Measurements from ENCODE around the gene CMTM4. TPM values are rescaled to one million over a fixed set of nuclear protein-coding genes. Genes with fewer than 3 reads are reported as not detected.
"Not testable (repeated sequence)": the region's sequence is repeated elsewhere in the genome, so short reads cannot be mapped to it uniquely, and the experiment has no call there.

CMTM4 gene
- total and polyA plus RNA-seq, 5 experiments from 2014 or later: 0.15 to 3.1 (median 1.1) TPM; not detected in 1

DNA sequence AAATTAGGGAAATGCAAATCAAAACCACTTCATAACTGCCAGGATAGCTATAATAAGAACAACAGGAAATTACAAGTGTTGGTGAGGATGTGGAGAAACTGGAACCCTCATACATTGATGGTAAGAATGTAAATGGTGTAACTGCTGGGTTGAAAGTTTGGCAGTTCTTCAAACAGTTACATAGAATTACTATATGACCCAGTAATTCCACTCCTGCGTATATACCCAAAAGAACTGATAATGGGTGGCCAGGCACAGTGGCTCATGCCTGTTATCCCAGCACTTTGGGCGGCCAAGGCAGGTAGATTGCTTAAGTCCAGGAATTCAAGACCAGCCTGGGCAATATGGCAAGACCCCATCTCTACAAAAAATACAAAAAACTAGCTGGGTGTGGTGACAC, 4.5 kb upstream of the CMTM4 start:
- Mint-ChIP-seq H3K27ac (no peak overlapping the region), H3K36me3 (no peaks in the 10 kb centered on the region), H3K9me3 (no peaks in the 10 kb centered on the region), H3K4me1 (peaks cover 0 to 7% (median 2%) of the 10 kb centered on the region in 4 donors), H3K4me3 (no peak overlapping the region), H3K27me3 (peaks cover 0 to 11% (median 4%) of the 10 kb centered on the region in 5 donors)
- POLR2A ChIA-PET: interaction anchor here (0.7 kb wide), 1 partner anchor 628 kb away, joined by 3 read pairs; no protein-coding TSS in a partner anchor
- no peak for ATAC-seq
- no peak for DNase-seq

DNA sequence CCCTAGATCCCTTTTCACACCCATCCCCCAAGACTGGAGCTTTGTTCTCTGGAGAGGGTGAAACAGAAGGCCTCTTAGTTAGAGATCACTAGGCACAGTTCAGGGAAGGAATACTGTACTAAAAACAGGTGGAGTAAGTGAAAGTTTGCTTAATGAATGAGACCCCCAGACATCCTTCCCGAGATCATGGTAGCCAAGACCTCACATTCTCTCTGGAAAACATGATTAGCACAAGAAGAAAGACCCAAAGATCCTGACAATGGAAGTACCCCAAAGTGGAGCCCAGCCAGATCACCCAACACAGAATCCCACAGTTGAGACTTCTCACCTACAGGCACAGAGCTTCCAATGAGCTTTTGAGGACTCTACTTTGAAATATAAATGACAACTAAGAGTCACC, 3.4 kb upstream of the CMTM4 start:
- H3K4me3 Mint-ChIP-seq: peak overlapping the region in 1 of 10 donors; percentile 61
- H3K9me3 Mint-ChIP-seq: no peaks in the 10 kb centered on the region
- peaks cover 0 to 11% (median 1%) of the 10 kb centered on the region in 5 donors for H3K27me3 Mint-ChIP-seq
- no peak for ATAC-seq
- H3K27ac Mint-ChIP-seq: no peak overlapping the region
- peaks cover 5 to 17% (median 12%) of the 10 kb centered on the region in 4 donors for H3K4me1 Mint-ChIP-seq
- H3K36me3 Mint-ChIP-seq: no peaks in the 10 kb centered on the region
- no peak for DNase-seq
- POLR2A ChIA-PET: interaction anchor here (0.7 kb wide), 1 partner anchor 16 kb away, joined by 3 read pairs; no protein-coding TSS in a partner anchor

DNA sequence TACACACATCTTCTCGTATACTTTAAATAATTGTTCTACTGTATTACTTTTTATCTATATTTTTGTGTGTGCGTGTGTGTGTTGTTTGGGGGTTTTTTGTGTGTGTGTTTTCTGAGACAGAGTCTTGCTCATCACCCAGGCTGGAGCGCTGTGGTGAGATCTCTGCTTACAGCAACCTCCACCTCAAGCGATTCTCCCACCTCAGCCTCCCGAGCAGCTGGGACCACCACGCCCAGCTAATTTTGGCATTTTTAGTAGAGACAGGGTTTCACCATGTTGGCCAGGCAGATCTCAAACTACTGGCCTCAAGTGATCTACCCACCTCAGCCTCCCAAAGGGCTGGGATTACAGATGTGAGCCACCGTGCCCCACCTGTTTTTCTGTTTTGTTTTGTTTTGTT, 1.5 kb upstream of the CMTM4 start:
- H3K27ac Mint-ChIP-seq: no peak overlapping the region
- POLR2A ChIA-PET: no interaction called here
- H3K27me3 Mint-ChIP-seq: peaks cover 0 to 9% (median under 1%) of the 10 kb centered on the region in 5 donors
- ATAC-seq (no peak), DNase-seq (no peak)
- peak overlapping the region in 9 of 10 donors; percentile 23 to 90 (median 74) for H3K4me3 Mint-ChIP-seq
- H3K36me3 Mint-ChIP-seq: no peaks in the 10 kb centered on the region
- H3K4me1 Mint-ChIP-seq: peaks cover 6 to 19% (median 16%) of the 10 kb centered on the region in 4 donors
- H3K9me3 Mint-ChIP-seq: no peaks in the 10 kb centered on the region

DNA sequence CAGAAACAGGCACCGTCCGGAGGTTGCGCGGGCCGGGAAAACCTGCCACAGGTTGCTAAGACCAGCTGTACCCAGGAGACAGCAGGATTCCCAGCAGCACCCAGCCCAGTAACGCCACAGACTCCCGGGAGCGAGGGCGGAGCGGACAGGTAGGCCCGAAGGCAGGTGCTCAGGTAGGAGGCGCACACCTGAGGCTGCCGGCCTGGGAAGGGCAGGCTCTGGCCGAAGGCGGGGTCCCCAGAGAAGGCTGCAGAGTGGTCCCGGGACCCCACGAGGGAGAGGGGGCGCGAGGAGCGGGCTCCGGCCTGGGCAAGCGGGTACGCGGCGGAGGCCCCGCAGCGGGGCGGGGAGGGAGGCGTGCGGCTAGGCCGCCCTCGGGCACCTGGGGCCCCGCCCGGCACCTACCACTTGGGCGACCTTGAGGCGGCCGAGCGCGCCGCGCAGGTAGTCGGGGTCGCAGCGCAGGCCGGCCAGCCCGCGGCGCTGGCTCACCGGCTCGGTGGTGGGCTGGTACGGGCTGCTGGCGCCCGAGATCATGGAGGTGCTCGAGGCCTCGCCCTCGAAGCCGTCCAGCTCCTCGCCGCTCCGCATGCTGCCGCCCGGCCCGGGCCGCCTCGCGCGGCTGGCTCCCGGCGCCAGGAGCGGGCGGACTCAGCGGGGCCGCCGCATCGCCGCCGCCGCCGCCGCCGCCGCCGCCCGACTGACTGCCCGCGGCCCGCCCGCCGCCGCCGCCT, 441 bp downstream of the CMTM4 start:
- ATAC-seq: peak; percentile 44 to 53
- H3K27ac Mint-ChIP-seq: peak overlapping the region in 7 of 10 donors; percentile 34 to 87 (median 62)
- peak overlapping the region; percentile 77 to 90 (median 82) for H3K4me3 Mint-ChIP-seq
- peaks cover 6 to 19% (median 16%) of the 10 kb centered on the region in 4 donors for H3K4me1 Mint-ChIP-seq
- H3K9me3 Mint-ChIP-seq: no peaks in the 10 kb centered on the region
- H3K36me3 Mint-ChIP-seq: no peaks in the 10 kb centered on the region
- POLR2A ChIA-PET: interaction anchor here (0.5 to 1.1 kb wide), 4 partner anchors 11 to 92 kb away, joined by 3 read pairs; partner anchors contain the start of genes CMTM3 and DYNC1LI2
- peaks cover 0 to 9% (median 0%) of the 10 kb centered on the region in 5 donors for H3K27me3 Mint-ChIP-seq
- DNase-seq: peak in 5 of 10 donors; percentile 6 to 33 (median 16)

DNA sequence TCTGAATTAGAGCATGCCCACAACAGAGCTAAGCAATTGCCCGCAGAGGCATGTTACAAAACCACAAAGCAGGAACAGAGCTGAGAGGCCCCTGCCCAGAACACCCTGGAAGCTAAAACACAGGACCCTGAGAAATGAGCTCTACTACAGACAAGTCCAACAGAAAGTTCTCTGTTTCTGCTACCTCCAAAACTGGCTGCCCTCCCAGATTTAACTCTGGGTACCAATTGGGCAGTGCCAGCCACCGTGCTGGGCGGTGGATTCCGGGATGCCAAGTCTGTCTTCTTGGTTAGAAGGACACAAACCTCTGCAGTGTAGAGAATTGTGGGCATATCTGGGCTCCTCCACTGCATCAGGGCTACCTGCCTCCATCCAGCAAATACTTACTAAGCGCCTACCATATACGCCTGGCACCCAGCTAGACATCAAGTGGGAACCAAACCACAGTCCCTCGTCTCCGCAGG, 1.0 kb downstream of the CMTM4 start:
- DNase-seq: peak in 5 of 10 donors; percentile 10 to 25 (median 24)
- Mint-ChIP-seq H3K27ac (peak overlapping the region in 8 of 10 donors; percentile 34 to 87 (median 74)), H3K4me3 (peak overlapping the region; percentile 77 to 90 (median 82)), H3K27me3 (peaks cover 0 to 9% (median 0%) of the 10 kb centered on the region in 5 donors), H3K9me3 (no peaks in the 10 kb centered on the region), H3K4me1 (peaks cover 6 to 19% (median 16%) of the 10 kb centered on the region in 4 donors), H3K36me3 (no peaks in the 10 kb centered on the region)
- POLR2A ChIA-PET: interaction anchor here (0.8 to 1.1 kb wide), 3 partner anchors 10 to 91 kb away, joined by 3 read pairs; partner anchors contain the start of genes CMTM3 and DYNC1LI2
- peak in 1 of 2 donors; percentile 8 for ATAC-seq

DNA sequence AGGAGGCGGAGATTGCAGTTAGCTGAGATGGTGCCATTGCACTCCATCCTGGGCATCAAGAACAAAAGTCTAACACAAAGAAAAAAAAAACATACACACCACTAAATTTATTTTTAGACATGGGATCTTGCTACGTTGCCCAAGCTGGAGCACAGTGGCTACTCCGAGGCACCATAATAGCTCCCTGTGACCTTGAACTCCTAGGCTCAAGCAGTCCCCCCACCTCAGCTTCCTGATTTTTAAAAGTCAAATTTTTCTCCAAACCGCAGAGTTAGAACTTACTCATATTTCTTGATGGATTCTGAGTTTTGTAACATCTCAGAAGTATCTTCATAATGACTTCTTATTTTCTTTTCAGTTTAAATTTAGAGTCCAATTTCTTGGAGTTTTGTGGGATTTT, 3.4 kb downstream of the CMTM4 start:
- DNase-seq (no peak), ATAC-seq (no peak)
- POLR2A ChIA-PET: no interaction called here
- Mint-ChIP-seq H3K9me3 (no peaks in the 10 kb centered on the region), H3K36me3 (no peaks in the 10 kb centered on the region), H3K27ac (no peak overlapping the region), H3K4me1 (peaks cover 6 to 19% (median 16%) of the 10 kb centered on the region in 4 donors), H3K4me3 (no peak overlapping the region), H3K27me3 (peaks cover 0 to 9% (median 0%) of the 10 kb centered on the region in 5 donors)

DNA sequence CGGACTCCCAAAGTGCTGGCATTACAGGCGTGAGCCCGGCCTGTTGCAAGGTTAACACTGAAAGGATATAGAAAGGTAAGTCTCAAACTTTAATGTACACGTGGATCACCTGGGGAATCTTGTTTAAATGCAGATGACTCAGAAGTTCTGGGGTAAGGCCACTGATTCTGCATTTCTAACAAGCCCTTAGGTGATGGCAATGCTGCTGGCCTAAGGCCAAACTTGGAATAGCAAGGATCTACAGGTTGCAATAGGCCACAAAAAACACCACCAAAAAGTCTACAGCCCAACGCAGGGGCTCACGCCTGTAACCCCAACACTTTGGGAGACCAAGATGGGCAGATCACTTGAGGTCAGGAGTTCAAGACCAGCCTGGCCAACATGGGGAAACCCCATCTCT, 4.2 kb downstream of the CMTM4 start:
- H3K27ac Mint-ChIP-seq: no peak overlapping the region
- POLR2A ChIA-PET: no interaction called here
- H3K9me3 Mint-ChIP-seq: no peaks in the 10 kb centered on the region
- ATAC-seq (no peak), DNase-seq (no peak)
- H3K4me3 Mint-ChIP-seq: no peak overlapping the region
- peaks cover 6 to 18% (median 15%) of the 10 kb centered on the region in 4 donors for H3K4me1 Mint-ChIP-seq
- no peaks in the 10 kb centered on the region for H3K36me3 Mint-ChIP-seq
- peaks cover 0 to 9% (median 0%) of the 10 kb centered on the region in 5 donors for H3K27me3 Mint-ChIP-seq

DNA sequence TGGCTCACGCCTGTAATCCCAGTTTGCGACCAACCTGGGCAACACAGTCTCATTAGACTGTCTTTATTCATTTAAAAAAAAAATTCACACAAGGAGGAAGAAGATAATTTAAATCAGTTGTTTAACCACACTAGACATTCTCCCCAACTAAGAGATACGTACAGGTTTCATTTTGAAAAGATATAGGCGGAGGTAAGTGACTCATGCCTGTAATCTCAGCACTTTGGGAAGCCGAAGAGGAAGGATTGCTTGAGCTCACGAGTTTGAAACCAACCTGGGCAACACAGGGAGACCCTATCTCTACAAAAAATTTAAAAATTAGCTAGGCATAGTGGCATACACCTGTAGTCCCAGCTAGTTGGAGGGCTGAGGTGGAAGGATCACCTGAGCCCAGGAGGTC, 5.3 kb downstream of the CMTM4 start:
- POLR2A ChIA-PET: no interaction called here
- peaks cover 6 to 16% (median 13%) of the 10 kb centered on the region in 4 donors for H3K4me1 Mint-ChIP-seq
- no peaks in the 10 kb centered on the region for H3K36me3 Mint-ChIP-seq
- peaks cover 0 to 9% (median 0%) of the 10 kb centered on the region in 5 donors for H3K27me3 Mint-ChIP-seq
- H3K4me3 Mint-ChIP-seq: no peak overlapping the region
- DNase-seq (no peak), ATAC-seq (no peak)
- no peak overlapping the region for H3K27ac Mint-ChIP-seq
- H3K9me3 Mint-ChIP-seq: no peaks in the 10 kb centered on the region

DNA sequence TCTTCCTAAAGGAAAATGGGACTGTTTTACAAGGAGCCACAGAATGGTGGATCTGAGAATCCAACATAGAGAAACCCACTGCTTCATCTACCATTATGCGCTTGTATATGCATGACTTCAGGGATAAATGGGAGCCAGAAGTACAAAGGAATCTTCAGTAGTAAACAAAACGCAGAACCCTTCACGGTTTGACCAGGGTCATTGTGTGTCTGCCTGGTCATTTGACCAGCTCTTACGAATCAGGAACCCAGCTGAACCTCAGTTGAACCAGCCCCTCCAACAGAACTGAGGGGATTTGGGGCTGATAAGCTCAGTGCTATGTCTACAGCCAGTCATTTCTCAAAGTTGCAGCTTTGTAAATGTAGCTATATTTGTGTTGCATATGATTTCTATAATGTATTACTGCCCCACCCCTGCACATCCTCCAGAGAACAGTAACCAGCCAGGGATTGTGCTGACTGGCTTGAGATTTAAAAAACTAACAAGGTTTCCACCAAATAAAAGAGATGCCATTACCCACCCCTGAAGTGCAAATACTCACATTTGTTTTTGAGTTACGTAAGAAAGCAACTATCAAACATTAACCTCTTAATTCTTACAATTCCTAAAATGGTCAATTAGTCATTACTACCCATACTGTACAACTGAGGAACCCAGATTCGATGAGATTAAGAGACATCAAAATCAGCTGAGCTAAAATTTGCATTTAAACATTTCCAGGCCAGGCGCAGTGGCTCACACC, 6.3 kb downstream of the CMTM4 start:
- DNase-seq: no peak
- ATAC-seq: no peak
- Mint-ChIP-seq H3K9me3 (no peaks in the 10 kb centered on the region), H3K27ac (no peak overlapping the region), H3K4me3 (no peak overlapping the region), H3K36me3 (no peaks in the 10 kb centered on the region), H3K4me1 (peaks cover 4 to 9% (median 7%) of the 10 kb centered on the region in 4 donors), H3K27me3 (peaks cover 0 to 9% (median 0%) of the 10 kb centered on the region in 5 donors)
- POLR2A ChIA-PET: no interaction called here

DNA sequence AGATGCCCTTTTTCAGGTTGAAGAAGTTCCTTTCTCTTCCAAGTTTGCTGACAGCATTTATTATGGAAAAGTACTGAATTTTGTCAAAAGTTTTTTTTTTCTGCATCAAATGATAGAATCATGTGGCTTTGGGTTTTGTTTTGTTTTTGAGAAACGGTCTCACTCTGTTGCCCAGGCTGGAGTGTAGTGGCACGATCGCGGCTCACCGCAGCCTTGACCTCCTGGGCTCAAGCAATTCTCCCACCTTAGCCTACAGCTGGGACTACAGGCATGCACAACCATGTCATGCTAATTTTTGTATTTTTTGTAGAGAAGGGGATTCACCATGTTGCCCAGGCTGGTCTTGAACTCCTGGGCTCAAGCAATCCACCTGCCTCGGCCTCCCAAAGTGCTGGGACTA, 7.3 kb downstream of the CMTM4 start:
- Mint-ChIP-seq H3K9me3 (no peaks in the 10 kb centered on the region), H3K36me3 (no peaks in the 10 kb centered on the region), H3K27me3 (peaks cover 0 to 7% (median 0%) of the 10 kb centered on the region in 5 donors), H3K4me3 (no peak overlapping the region), H3K27ac (no peak overlapping the region), H3K4me1 (peaks cover 0 to 3% (median 0%) of the 10 kb centered on the region in 4 donors)
- ATAC-seq (no peak), DNase-seq (no peak)
- POLR2A ChIA-PET: no interaction called here

DNA sequence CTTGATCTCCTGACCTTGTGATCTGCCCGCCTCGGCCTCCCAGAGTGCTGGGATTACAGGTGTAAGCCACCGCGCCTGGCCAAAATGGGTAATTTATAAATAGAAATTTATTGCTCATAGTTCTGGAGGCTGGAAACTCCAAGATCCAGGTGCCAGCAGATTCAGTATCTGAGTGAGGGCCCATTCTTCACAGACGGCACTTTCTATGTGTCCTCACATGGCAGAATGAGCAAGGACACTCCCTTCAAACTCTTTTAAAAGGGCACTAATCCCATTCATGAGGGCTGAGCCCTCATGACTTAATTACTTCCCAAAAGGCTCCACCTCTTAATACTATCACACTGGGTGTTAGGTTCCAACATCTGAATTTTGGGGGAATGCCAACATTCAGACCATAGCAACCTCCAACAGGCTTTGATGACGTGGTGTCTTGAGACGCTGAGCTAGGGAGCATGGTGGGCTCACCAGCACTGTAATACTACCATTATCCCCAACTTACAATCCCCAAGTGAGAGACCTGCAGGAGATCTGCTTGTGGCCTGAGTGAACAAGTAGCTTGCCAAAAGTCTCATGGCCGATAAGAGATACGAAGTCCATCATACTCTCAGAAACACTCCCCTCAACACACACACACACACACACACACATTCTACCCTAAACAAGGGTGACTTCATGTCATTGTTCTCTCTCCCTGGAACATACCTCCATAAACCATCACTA, 8.5 kb downstream of the CMTM4 start:
- H3K36me3 Mint-ChIP-seq: no peaks in the 10 kb centered on the region
- peaks cover 0 to 2% (median 0%) of the 10 kb centered on the region in 5 donors for H3K27me3 Mint-ChIP-seq
- H3K4me3 Mint-ChIP-seq: no peak overlapping the region
- POLR2A ChIA-PET: no interaction called here
- no peak overlapping the region for H3K27ac Mint-ChIP-seq
- H3K9me3 Mint-ChIP-seq: no peaks in the 10 kb centered on the region
- peaks cover 0 to 3% (median 0%) of the 10 kb centered on the region in 4 donors for H3K4me1 Mint-ChIP-seq
- ATAC-seq (no peak), DNase-seq (no peak)

DNA sequence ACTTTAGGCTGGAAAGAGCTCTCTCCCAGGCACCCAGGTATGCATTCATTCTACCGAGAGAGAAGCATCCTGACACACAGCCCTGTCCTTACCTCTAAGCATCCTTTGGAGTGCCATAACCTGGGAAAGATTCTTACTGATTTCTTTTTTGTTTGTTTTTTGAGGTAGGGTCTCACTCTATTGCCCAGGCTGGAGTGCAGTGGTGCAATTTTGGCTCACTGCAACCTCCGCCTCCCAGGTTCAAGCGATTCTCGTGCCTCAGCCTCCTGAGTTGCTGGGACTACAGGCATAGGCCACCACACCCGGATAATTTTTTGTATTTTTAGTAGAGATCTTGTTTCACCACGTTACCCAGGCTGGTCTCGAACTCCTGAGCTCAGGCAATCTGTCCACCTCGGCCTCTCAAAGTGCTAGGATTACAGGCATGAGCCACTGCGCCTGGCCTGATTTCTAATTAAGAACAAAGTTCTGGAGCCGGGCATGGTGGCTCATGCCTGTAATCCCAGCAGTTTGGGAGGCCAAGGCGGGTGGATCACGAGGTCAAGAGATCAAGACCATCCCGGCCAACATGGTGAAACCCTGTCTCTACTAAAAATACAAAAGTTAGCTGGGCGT, 10.9 kb downstream of the CMTM4 start:
- not testable (repeated sequence) for ATAC-seq
- POLR2A ChIA-PET: interaction anchor here (0.7 to 1.2 kb wide), 2 partner anchors 10 to 54 kb away, joined by 3 read pairs; no protein-coding TSS in a partner anchor

More for the DNA sequence above, 10.9 kb downstream of the CMTM4 start:
- not testable (repeated sequence) for H3K4me1 Mint-ChIP-seq, H3K27ac Mint-ChIP-seq, H3K27me3 Mint-ChIP-seq, H3K36me3 Mint-ChIP-seq, H3K4me3 Mint-ChIP-seq, H3K9me3 Mint-ChIP-seq, DNase-seq

Measured in naive thymus-derived CD8-positive, alpha-beta T cell (primary cell).